GM12878 (cell line): ENCODE measurements around the gene DIRAS1. TPM values are rescaled to one million over a fixed set of nuclear protein-coding genes. Genes with fewer than 3 reads are reported as not detected.

Source experiments
- ATAC-seq: fragments of 200-7000 bp; cut with Tn5 transposase; 3 replicates; pipeline ENCODE4 v1.9.1; 2020; ENCODE audit warnings: mild to moderate bottlenecking, moderate library complexity
- BruUV-seq: library from RNA; stranded (reverse); fragments of 400-500 nt; replicated peaks from 2 replicates; lab custom pipeline; 2021; lab: Mats Ljungman, UMichigan
- CTCF ChIA-PET: fragments of 300-600 bp; sonication (Branson Sonifier 250); formaldehyde crosslinking; extraction: SDS; loops from one replicate; lab custom pipeline; 2021; ENCODE audit warnings: inconsistent platforms; lab: Yijun Ruan, JAX
- POLR2A ChIA-PET: fragments of 350-600 bp; formaldehyde crosslinking; extraction: SDS; loops from one replicate; lab custom pipeline; 2021; ENCODE audit warnings: inconsistent platforms; lab: Charles Lee
- RAD21 ChIA-PET: fragments of 300-600 bp; sonication (Branson Sonifier 250); formaldehyde crosslinking; loops from one replicate; lab custom pipeline; 2023; ENCODE audit warnings: antibody characterized with exemption; ENCODE audit not compliant: unreplicated experiment; lab: Charles Lee
- SMC1A ChIA-PET: fragments of 300-600 bp; sonication (Branson Sonifier 250); formaldehyde crosslinking; loops from one replicate; lab custom pipeline; 2023; ENCODE audit not compliant: unreplicated experiment, uncharacterized antibody; lab: Charles Lee
- DNase-seq: peaks from one replicate; pipeline ENCODE4 v3.0.0-alpha.2; 2011; ENCODE audit warnings: low read depth, low spot score
- FAIRE-seq: peaks from 3 replicates; lab custom pipeline; 2011; peaks lifted over from hg19 to GRCh38; lab: Jason Lieb, UNC
- H2AFZ ChIP-seq: 2 replicates; pipeline ENCODE4 v1.6.0; 2011; ENCODE audit warnings: low read depth, low read length, control low read depth; ENCODE audit not compliant: control insufficient read depth
- H3K27ac ChIP-seq: 2 replicates; pipeline ENCODE4 v1.5.1; 2011; ENCODE audit warnings: control low read depth; ENCODE audit not compliant: control insufficient read depth, insufficient read depth
- H3K27me3 ChIP-seq, 2 experiments: replicated peaks in 1 of 2; 2 replicates each; pipeline versions ENCODE4 v1.6.0 to v1.6.1; 2011; ENCODE audit warnings: low read length in 1 of 2; ENCODE audit not compliant: control insufficient read depth in 2 of 2, insufficient read depth in 2 of 2
- H3K36me3 ChIP-seq, 2 experiments: 2 replicates each; pipeline ENCODE4 v1.5.1; 2011; ENCODE audit warnings: low read length in 1 of 2; ENCODE audit not compliant: control insufficient read depth in 2 of 2, insufficient read depth in 2 of 2
- H3K4me1 ChIP-seq: 2 replicates; pipeline ENCODE4 v1.6.1; 2011; ENCODE audit warnings: mild to moderate bottlenecking, low read length, moderate library complexity, mixed read lengths; ENCODE audit not compliant: control insufficient read depth, insufficient read depth
- H3K4me2 ChIP-seq: 2 replicates; pipeline ENCODE4 v1.6.0; 2011; ENCODE audit warnings: control low read depth; ENCODE audit not compliant: control insufficient read depth, insufficient read depth
- H3K4me3 ChIP-seq: fragments of 200-600 bp; sonication (generic); 2 replicates; pipeline ENCODE4 v1.5.1; 2016
- H3K79me2 ChIP-seq: 2 replicates; pipeline ENCODE4 v1.6.0; 2011; ENCODE audit warnings: low read length; ENCODE audit not compliant: control insufficient read depth, insufficient read depth
- H3K9ac ChIP-seq: 2 replicates; pipeline ENCODE4 v1.8.0; 2011; ENCODE audit warnings: low read length, control low read depth, mixed read lengths; ENCODE audit not compliant: control insufficient read depth, insufficient read depth
- H3K9me3 ChIP-seq: replicated peaks from 3 replicates; pipeline ENCODE4 v1.5.1; 2011; ENCODE audit warnings: mild to moderate bottlenecking, low read length; ENCODE audit not compliant: control insufficient read depth, insufficient read depth
- H4K20me1 ChIP-seq: 2 replicates; pipeline ENCODE4 v1.6.0; 2011; ENCODE audit not compliant: control insufficient read depth, insufficient read depth
- HDGF ChIP-seq: fragments of 450-650 bp; IDR thresholded peaks from 2 replicates; pipeline ENCODE4 v1.6.1; 2016; ENCODE audit warnings: antibody characterized with exemption
- KLF5 ChIP-seq: fragments of 450-650 bp; IDR thresholded peaks from 2 replicates; pipeline ENCODE4 v1.6.1; 2014; ENCODE audit warnings: mild to moderate bottlenecking; ENCODE audit not compliant: partially characterized antibody
- LARP7 ChIP-seq: fragments of 450-650 bp; IDR thresholded peaks from 2 replicates; pipeline ENCODE4 v1.6.1; 2017; ENCODE audit warnings: mild to moderate bottlenecking
- MEF2A ChIP-seq: IDR thresholded peaks from 2 replicates; pipeline ENCODE4 v1.6.1; 2011; ENCODE audit warnings: low read depth, mild to moderate bottlenecking, low read length, moderate library complexity; ENCODE audit not compliant: insufficient read depth
- MXI1 ChIP-seq: fragments of 150-350 bp; IDR thresholded peaks from 2 replicates; pipeline ENCODE4 v1.6.1; 2011; ENCODE audit warnings: low read depth, mild to moderate bottlenecking, inconsistent platforms, low read length, improper control_type of control experiment
- RCOR1 ChIP-seq: conservative IDR thresholded peaks from 2 replicates; pipeline ENCODE4 v1.6.1; 2012; ENCODE audit warnings: low read depth, low read length, improper control_type of control experiment
- TCF12 ChIP-seq: IDR thresholded peaks from 2 replicates; pipeline ENCODE4 v1.6.1; 2011; ENCODE audit warnings: low read depth, mild to moderate bottlenecking, low read length
- ZNF622 ChIP-seq: fragments of 450-650 bp; IDR thresholded peaks from 2 replicates; pipeline ENCODE4 v1.6.1; 2017; ENCODE audit warnings: mild to moderate bottlenecking, inconsistent platforms
- ZSCAN29 ChIP-seq: fragments of 450-650 bp; IDR thresholded peaks from 2 replicates; pipeline ENCODE4 v1.6.1; 2017; ENCODE audit warnings: mild to moderate bottlenecking, moderate library complexity
- ZZZ3 ChIP-seq: IDR thresholded peaks from 2 replicates; pipeline ENCODE4 v1.6.1; 2011; ENCODE audit warnings: low read depth; ENCODE audit not compliant: control insufficient read depth, insufficient read length
- WGBS: methylation state at CpG from one replicate; pipeline ENCODE4 v1.1.6; 2016; ENCODE audit warnings: low lambda C conversion rate; ENCODE audit not compliant: insufficient replicate concordance, insufficient coverage; ENCODE audit errors: missing lambda C conversion rate; 5-methylcytosine and 5-hydroxymethylcytosine counted together
- in situ Hi-C: fragments of 300-500 bp; cut with MboI; formaldehyde crosslinking; loops from 9 replicates; pipeline ENCODE4 v1.14.3; 2018; ENCODE audit warnings: mixed read lengths
- intact Hi-C: fragments of 100-400 bp; cut with micrococcal nuclease; formaldehyde crosslinking; loops from one replicate; pipeline ENCODE4 v1.14.2; 2022; ENCODE audit not compliant: unreplicated experiment
- polyA plus RNA-seq, 11 experiments: library from polyadenylated mRNA; depleted of rRNA in 4 of 11; unstranded in 6 of 11; stranded (reverse) in 5 of 11; fragments of >200 nt; fragmentation: Nextera tagmentation in 4 of 11; fragmentation: Illumina TruSeq in 1 of 11; extraction: Ambion mirVana in 4 of 11; extraction: Trizol in 1 of 11; gene quantifications; 1 replicate in 1 of 11; 2 replicates in 10 of 11; pipeline versions ENCODE4 v1.2.1 to v1.2.3, GENCODE V29; 2011 to 2016; ENCODE audit warnings: inconsistent platforms in 2 of 11, missing spikeins in 2 of 11, low read depth in 1 of 11
- total RNA-seq, 4 experiments: library from RNA; depleted of rRNA in 3 of 4; stranded (reverse); fragments of >200 nt in 3 of 4; fragmentation: Illumina TruSeq in 1 of 4; extraction: Trizol in 1 of 4; gene quantifications; 2 replicates each; pipeline versions ENCODE4 v1.2.1 to v1.2.3, GENCODE V29; 2013 to 2021
- TF ChIP-seq, protein P1 (sequence below): fragments of 450-650 bp; IDR thresholded peaks from 2 replicates; pipeline ENCODE4 v1.6.1; 2017; ENCODE audit warnings: mild to moderate bottlenecking
- TF ChIP-seq, protein P2 (sequence below): fragments of 450-650 bp; IDR thresholded peaks from 2 replicates; pipeline ENCODE4 v1.6.1; 2017; ENCODE audit warnings: borderline replicate concordance
- TF ChIP-seq, protein P3 (sequence below): fragments of 450-650 bp; IDR thresholded peaks from 2 replicates; pipeline ENCODE4 v1.6.1; 2017; ENCODE audit warnings: low read depth, mild to moderate bottlenecking, moderate library complexity
- TF ChIP-seq, protein P4 (sequence below): fragments of 150-350 bp; IDR thresholded peaks from 2 replicates; pipeline ENCODE4 v1.6.1; 2014; ENCODE audit warnings: mild to moderate bottlenecking, low read depth, low read length

The DIRAS1 gene
- total and polyA plus RNA-seq, 10 of the 15 experiments (the other 5 are each of a cell fraction or from before 2014, with no cell fraction given), result 0.04 to 0.18 (median 0.08) TPM; not detected in 3

DNA sequence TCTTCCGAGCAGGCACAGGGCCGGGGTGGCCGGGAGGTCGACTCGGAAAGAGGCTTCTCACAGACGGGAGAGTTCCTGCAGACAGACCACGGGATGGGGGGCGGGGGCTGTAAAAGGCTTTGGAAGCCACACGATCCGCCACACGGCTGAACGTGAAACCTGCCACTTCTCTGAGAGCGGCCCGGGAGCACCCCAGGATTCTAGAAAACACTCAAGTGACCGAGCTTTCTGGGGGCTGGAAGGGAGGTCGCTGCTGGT is 34.2 kb upstream of the DIRAS1 start:
- in situ Hi-C loops, result no loop called here

More for the DNA sequence above, 34.2 kb upstream of the DIRAS1 start:
- Histone ChIP-seq H3K9ac (no peak overlapping the region), H3K79me2 (no peaks in the 10 kb centered on the region), H3K4me3 (no peak overlapping the region), H2AFZ (no peak overlapping the region), H3K4me1 (no peaks in the 10 kb centered on the region; the same call in 1 of the 2 replicates), H3K4me2 (no peak overlapping the region), H3K27me3 (no peaks in the 10 kb centered on the region), H3K36me3 (peaks cover 8 to 18% of the 10 kb centered on the region in 2 experiments; a peak in 3 of 4 replicates), H3K27ac (no peak overlapping the region), H3K9me3 (no peaks in the 10 kb centered on the region), H4K20me1 (no peaks in the 10 kb centered on the region)
- WGBS, result 97% methylated on average over 16 of the region's 16 CpGs
- DNase-seq, result no peak
- CTCF ChIA-PET, result no interaction called here
- BruUV-seq, result no TSS peak
- intact Hi-C loops, result no loop called here
- POLR2A ChIA-PET, result no interaction called here
- no peak for ATAC-seq
- no peak for FAIRE-seq
- TF ChIP-seq, protein P1, sequence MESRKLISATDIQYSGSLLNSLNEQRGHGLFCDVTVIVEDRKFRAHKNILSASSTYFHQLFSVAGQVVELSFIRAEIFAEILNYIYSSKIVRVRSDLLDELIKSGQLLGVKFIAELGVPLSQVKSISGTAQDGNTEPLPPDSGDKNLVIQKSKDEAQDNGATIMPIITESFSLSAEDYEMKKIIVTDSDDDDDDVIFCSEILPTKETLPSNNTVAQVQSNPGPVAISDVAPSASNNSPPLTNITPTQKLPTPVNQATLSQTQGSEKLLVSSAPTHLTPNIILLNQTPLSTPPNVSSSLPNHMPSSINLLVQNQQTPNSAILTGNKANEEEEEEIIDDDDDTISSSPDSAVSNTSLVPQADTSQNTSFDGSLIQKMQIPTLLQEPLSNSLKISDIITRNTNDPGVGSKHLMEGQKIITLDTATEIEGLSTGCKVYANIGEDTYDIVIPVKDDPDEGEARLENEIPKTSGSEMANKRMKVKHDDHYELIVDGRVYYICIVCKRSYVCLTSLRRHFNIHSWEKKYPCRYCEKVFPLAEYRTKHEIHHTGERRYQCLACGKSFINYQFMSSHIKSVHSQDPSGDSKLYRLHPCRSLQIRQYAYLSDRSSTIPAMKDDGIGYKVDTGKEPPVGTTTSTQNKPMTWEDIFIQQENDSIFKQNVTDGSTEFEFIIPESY, result no peak
- TF ChIP-seq LARP7 (no peak), ZNF622 (no peak), MEF2A (no peak), HDGF (no peak), RCOR1 (no peak), ZSCAN29 (no peak), MXI1 (no peak), ZZZ3 (no peak), KLF5 (no peak), TCF12 (no peak)
- TF ChIP-seq, protein P2, sequence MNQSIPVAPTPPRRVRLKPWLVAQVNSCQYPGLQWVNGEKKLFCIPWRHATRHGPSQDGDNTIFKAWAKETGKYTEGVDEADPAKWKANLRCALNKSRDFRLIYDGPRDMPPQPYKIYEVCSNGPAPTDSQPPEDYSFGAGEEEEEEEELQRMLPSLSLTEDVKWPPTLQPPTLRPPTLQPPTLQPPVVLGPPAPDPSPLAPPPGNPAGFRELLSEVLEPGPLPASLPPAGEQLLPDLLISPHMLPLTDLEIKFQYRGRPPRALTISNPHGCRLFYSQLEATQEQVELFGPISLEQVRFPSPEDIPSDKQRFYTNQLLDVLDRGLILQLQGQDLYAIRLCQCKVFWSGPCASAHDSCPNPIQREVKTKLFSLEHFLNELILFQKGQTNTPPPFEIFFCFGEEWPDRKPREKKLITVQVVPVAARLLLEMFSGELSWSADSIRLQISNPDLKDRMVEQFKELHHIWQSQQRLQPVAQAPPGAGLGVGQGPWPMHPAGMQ, result no peak
- TF ChIP-seq, protein P3, sequence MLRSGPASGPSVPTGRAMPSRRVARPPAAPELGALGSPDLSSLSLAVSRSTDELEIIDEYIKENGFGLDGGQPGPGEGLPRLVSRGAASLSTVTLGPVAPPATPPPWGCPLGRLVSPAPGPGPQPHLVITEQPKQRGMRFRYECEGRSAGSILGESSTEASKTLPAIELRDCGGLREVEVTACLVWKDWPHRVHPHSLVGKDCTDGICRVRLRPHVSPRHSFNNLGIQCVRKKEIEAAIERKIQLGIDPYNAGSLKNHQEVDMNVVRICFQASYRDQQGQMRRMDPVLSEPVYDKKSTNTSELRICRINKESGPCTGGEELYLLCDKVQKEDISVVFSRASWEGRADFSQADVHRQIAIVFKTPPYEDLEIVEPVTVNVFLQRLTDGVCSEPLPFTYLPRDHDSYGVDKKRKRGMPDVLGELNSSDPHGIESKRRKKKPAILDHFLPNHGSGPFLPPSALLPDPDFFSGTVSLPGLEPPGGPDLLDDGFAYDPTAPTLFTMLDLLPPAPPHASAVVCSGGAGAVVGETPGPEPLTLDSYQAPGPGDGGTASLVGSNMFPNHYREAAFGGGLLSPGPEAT, result no peak
- TF ChIP-seq, protein P4, sequence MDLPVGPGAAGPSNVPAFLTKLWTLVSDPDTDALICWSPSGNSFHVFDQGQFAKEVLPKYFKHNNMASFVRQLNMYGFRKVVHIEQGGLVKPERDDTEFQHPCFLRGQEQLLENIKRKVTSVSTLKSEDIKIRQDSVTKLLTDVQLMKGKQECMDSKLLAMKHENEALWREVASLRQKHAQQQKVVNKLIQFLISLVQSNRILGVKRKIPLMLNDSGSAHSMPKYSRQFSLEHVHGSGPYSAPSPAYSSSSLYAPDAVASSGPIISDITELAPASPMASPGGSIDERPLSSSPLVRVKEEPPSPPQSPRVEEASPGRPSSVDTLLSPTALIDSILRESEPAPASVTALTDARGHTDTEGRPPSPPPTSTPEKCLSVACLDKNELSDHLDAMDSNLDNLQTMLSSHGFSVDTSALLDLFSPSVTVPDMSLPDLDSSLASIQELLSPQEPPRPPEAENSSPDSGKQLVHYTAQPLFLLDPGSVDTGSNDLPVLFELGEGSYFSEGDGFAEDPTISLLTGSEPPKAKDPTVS, result no peak
- RAD21 ChIA-PET, result no interaction called here
- SMC1A ChIA-PET, result no interaction called here
